BLaER1 (cell line): ENCODE measurements around the gene DSCAML1.

Experiments used
- H3K27ac ChIP-seq: shearing (Covaris generic); formaldehyde crosslinking; 2 replicates; pipeline ENCODE4 v1.8.1; 2022
- H3K27me3 ChIP-seq: shearing (Covaris generic); formaldehyde crosslinking; 2 replicates; pipeline ENCODE4 v1.8.1; 2022
- H3K36me3 ChIP-seq: shearing (Covaris generic); formaldehyde crosslinking; 2 replicates; pipeline ENCODE4 v1.8.1; 2022
- H3K4me1 ChIP-seq: shearing (Covaris generic); formaldehyde crosslinking; 2 replicates; pipeline ENCODE4 v1.8.1; 2022
- H3K4me2 ChIP-seq: shearing (Covaris generic); formaldehyde crosslinking; 2 replicates; pipeline ENCODE4 v1.8.1; 2022
- H3K4me3 ChIP-seq: shearing (Covaris generic); formaldehyde crosslinking; 2 replicates; pipeline ENCODE4 v1.8.1; 2022
- H3K9ac ChIP-seq: shearing (Covaris generic); formaldehyde crosslinking; 2 replicates; pipeline ENCODE4 v1.8.1; 2022
- H3K9me3 ChIP-seq: shearing (Covaris generic); formaldehyde crosslinking; 2 replicates; pipeline ENCODE4 v1.8.1; 2022
- H4K20me1 ChIP-seq: shearing (Covaris generic); formaldehyde crosslinking; 2 replicates; pipeline ENCODE4 v1.8.1; 2022
- Cebpa-rat ChIP-seq: shearing (Covaris generic); IDR thresholded peaks from 2 replicates; pipeline ENCODE4 v1.8.1; 2022

The DSCAML1 gene

DNA sequence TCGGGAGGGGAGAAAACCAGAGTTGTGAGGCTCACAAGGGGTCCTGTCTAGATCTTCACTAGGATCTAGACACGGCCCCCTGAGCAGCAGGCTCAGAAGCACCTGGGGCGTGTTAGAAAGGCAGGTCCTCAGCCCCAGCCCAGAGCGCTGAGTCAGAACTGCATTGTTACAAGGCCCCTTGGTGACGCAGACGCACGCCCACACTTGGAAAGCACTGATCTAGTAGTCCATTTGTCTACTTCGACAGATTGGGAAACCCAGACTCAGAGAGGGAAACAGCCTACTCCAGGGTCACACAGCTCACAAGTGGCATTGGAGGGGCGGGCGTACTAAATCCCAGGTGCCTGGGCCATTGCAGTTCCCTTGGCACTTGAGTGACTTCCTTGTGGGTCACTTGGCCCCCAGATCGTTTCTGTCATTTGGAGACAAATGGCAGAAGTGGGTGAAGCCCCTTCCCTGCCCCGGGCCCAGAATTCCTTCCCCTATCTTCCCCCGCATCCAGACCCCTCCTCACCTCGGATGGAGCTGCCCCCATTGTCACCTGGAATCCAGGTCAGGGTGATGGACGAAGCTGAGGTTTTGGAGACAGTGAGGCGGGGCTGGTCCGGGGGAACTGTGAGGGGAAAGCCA lies 358.5 kb downstream of the DSCAML1 start:
- Histone ChIP-seq H3K27ac (no peak overlapping the region), H3K4me1 (peaks cover 23% of the 10 kb centered on the region), H4K20me1 (no peaks in the 10 kb centered on the region), H3K9ac (no peak overlapping the region), H3K27me3 (no peaks in the 10 kb centered on the region), H3K36me3 (no peaks in the 10 kb centered on the region), H3K4me2 (no peak overlapping the region), H3K4me3 (no peak overlapping the region), H3K9me3 (no peaks in the 10 kb centered on the region)
- TF ChIP-seq Cebpa-rat, result no peak

DNA sequence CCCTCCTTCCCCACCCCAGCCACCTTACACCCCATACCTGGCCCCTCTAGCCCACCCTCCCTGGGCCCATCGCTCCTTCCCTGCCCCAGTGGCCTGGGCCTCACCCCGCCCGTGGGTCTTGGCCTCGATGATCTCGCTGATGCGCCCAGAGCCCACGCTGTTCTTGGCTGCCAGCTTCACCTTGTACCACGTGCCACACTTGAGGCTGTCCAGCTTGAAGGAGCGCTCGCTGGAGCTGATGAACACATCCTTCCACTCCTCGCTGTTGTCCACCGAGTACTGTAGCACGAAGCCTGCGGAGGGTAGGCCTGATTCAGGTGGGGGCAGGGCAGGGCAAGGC lies 359.3 kb downstream of the DSCAML1 start:
- H3K36me3 ChIP-seq, result no peaks in the 10 kb centered on the region
- no peak overlapping the region for H3K9ac ChIP-seq
- no peaks in the 10 kb centered on the region for H4K20me1 ChIP-seq
- H3K27ac ChIP-seq, result no peak overlapping the region
- H3K4me1 ChIP-seq, result peaks cover 23% of the 10 kb centered on the region
- no peak overlapping the region for H3K4me2 ChIP-seq
- no peaks in the 10 kb centered on the region for H3K9me3 ChIP-seq
- no peaks in the 10 kb centered on the region for H3K27me3 ChIP-seq
- TF ChIP-seq Cebpa-rat, result no peak
- H3K4me3 ChIP-seq, result no peak overlapping the region

DNA sequence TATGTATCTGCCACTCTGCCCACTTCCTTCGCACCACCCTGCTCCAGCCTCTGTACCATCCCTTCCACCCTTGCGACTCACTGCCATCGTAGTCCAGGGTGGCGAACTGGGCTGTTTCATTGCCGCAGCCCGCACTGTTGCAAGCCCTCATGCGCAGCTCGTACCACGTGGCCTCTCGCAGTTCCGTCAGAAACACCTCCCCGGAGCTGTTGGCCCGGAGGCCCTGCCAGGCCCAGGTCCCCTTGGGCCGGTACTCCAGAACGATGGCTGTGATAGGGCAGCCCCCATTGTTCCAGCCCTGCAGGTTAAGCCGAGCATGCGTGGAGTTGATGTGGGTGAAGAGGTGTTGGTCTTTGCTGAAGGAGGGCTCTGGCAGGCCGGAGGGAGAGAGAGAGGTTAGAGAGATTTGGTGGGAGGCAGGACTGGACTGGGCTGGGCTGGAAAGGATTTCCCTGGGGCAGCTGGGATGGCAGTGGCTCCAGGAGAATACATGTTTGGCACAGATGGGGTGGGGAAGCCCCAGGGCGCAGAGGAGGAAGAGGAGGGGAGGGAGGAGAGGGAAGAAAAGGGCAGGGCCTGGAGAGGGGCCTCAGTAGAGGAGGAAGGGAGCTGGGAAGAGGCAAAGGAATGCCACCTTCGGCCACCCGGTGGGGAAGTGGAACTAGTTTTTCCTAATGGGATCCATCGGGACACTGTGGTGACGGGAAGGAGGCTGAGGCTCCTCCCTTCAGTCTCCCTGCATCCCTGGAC lies 359.8 kb downstream of the DSCAML1 start:
- H3K9ac ChIP-seq, result no peak overlapping the region
- no peaks in the 10 kb centered on the region for H4K20me1 ChIP-seq
- H3K9me3 ChIP-seq, result no peaks in the 10 kb centered on the region
- H3K4me1 ChIP-seq, result peaks cover 23% of the 10 kb centered on the region
- no peak overlapping the region for H3K4me2 ChIP-seq
- H3K27ac ChIP-seq, result no peak overlapping the region
- no peak for TF ChIP-seq Cebpa-rat
- no peak overlapping the region for H3K4me3 ChIP-seq
- no peaks in the 10 kb centered on the region for H3K36me3 ChIP-seq
- H3K27me3 ChIP-seq, result no peaks in the 10 kb centered on the region

DNA sequence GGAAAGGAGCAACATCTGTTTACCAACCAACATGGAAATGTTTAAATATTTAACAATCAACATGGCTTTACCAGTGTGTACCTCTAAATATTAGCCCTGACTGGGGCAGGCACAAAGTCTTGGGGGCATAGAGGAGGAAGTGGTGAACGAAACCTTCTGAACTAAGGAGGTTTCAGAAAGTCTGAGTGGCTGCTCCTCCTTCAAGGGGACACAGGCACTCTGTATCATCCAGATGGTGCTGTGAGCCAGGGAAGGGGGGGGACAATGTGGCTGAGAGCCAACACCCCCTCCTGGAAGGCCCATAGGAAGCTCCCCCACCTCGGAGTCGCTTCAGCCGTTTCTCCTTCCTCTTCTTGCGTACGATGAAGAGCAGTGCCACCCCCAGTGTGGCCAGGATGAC lies 361.7 kb downstream of the DSCAML1 start:
- peak overlapping the region; percentile 30 for H3K4me2 ChIP-seq
- TF ChIP-seq Cebpa-rat, result no peak

DNA sequence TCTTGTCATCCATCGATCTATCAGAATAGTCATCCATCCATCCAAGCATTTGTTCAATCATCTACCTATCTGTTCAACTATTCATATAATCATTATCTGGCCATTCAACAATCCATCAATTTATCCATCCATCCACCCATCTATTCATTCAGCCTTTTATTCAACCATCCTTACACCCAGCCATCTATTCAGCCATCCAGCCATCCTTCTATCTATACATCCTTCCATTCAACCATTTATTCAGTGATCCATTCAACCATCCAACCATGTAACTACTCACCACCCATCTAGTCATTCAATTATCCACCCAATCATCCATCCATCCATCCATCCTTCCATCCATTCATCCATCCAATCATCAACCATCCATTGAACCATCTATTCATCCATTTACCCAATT lies 362.5 kb downstream of the DSCAML1 start:
- Histone ChIP-seq H3K4me1 (peaks cover 33% of the 10 kb centered on the region), H3K9me3 (no peaks in the 10 kb centered on the region), H3K36me3 (no peaks in the 10 kb centered on the region), H3K9ac (no peak overlapping the region), H3K4me3 (no peak overlapping the region), H3K4me2 (no peak overlapping the region), H4K20me1 (no peaks in the 10 kb centered on the region), H3K27me3 (no peaks in the 10 kb centered on the region), H3K27ac (no peak overlapping the region)
- no peak for TF ChIP-seq Cebpa-rat

More for the DNA sequence above, 361.7 kb downstream of the DSCAML1 start:
- H3K9ac ChIP-seq, result no peak overlapping the region
- peaks cover 38% of the 10 kb centered on the region for H3K4me1 ChIP-seq
- H3K36me3 ChIP-seq, result no peaks in the 10 kb centered on the region
- H3K4me3 ChIP-seq, result no peak overlapping the region
- H4K20me1 ChIP-seq, result no peaks in the 10 kb centered on the region
- no peaks in the 10 kb centered on the region for H3K9me3 ChIP-seq
- no peaks in the 10 kb centered on the region for H3K27me3 ChIP-seq
- no peak overlapping the region for H3K27ac ChIP-seq

DNA sequence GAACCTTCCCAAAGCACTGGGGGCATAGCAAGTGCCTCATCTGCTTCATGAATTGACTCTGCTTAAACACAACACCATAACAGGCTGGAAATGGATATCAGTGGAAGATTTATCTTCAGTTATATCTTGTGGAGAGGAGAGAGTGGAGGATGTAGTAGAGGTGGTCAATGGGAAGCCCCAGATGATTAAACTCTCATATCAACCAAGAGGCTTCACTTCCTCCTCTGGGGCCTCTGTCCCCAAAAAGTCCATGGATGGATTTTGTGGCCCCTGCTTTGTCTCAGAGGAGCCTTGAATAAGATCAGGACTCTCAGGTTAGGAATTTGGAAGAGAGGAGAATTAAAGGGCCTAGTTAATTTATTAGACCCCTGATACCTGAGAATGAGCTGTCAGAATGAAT lies 363.3 kb downstream of the DSCAML1 start:
- H3K4me1 ChIP-seq, result peaks cover 25% of the 10 kb centered on the region
- no peaks in the 10 kb centered on the region for H3K9me3 ChIP-seq
- H3K27ac ChIP-seq, result no peak overlapping the region
- no peak overlapping the region for H3K4me2 ChIP-seq
- no peaks in the 10 kb centered on the region for H3K27me3 ChIP-seq
- H3K9ac ChIP-seq, result no peak overlapping the region
- no peak for TF ChIP-seq Cebpa-rat
- H3K4me3 ChIP-seq, result no peak overlapping the region
- no peaks in the 10 kb centered on the region for H3K36me3 ChIP-seq
- H4K20me1 ChIP-seq, result no peaks in the 10 kb centered on the region

DNA sequence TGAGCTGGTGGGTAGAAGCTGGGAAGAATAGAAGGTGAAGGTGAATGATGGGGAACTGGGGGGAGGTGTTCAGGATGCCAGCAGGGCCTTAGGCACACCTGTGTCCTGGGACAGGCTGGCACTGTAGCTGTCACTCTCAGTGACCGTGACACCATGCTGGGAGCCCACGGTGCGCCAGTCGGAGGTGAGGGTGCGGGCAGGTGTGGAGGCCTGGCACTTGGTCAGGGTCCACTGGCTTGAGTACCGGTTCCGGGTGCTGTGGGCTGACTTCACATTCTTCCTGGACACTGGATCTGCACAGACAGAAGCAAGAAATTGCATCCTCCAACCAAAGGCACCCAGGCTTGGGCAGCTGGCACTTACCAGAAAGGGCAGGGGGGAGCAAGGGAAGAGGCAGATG lies 365.6 kb downstream of the DSCAML1 start:
- Histone ChIP-seq H3K27me3 (no peaks in the 10 kb centered on the region), H3K27ac (no peak overlapping the region), H3K4me2 (peak overlapping the region; percentile 41), H3K4me1 (peaks cover 23% of the 10 kb centered on the region), H3K9ac (no peak overlapping the region), H3K4me3 (no peak overlapping the region), H3K36me3 (no peaks in the 10 kb centered on the region), H3K9me3 (no peaks in the 10 kb centered on the region), H4K20me1 (no peaks in the 10 kb centered on the region)
- no peak for TF ChIP-seq Cebpa-rat

DNA sequence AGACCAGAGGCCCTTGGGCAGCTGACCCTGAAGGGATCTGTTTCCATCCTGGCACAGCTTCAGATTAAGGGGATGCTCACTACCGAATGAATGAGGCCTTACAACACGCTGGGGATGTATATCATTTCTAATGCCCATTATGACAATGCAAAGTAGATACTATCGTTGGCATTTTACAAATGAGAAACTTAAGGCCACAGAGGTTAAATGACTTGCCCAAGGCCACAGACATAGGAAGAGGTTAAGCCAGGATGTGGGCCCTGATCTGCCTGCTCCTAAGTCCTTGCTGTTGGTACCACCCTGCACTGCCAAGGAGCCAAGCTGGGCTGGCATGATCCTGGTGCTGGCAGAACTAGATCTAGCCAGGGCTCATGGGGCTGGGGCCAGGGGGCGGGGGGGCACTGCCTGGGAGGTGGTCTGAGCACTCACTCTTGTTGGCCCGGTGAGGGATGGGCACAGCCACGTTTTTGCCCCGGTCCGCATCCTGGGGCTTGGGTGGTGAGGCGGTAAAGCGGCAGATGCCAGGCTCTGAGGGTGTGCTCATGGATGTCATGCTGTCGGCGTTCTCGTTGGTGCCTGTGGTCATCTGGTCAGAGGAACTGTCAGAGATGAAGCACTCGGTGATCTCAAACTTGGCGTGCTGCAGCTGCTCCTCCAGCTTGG lies 366.6 kb downstream of the DSCAML1 start:
- peak overlapping the region; percentile 41 for H3K4me2 ChIP-seq
- H3K9me3 ChIP-seq, result no peaks in the 10 kb centered on the region
- H3K9ac ChIP-seq, result no peak overlapping the region
- no peaks in the 10 kb centered on the region for H3K27me3 ChIP-seq
- H3K36me3 ChIP-seq, result no peaks in the 10 kb centered on the region
- peaks cover 20% of the 10 kb centered on the region for H3K4me1 ChIP-seq
- no peak overlapping the region for H3K4me3 ChIP-seq
- H3K27ac ChIP-seq, result no peak overlapping the region
- H4K20me1 ChIP-seq, result no peaks in the 10 kb centered on the region
- TF ChIP-seq Cebpa-rat, result no peak

DNA sequence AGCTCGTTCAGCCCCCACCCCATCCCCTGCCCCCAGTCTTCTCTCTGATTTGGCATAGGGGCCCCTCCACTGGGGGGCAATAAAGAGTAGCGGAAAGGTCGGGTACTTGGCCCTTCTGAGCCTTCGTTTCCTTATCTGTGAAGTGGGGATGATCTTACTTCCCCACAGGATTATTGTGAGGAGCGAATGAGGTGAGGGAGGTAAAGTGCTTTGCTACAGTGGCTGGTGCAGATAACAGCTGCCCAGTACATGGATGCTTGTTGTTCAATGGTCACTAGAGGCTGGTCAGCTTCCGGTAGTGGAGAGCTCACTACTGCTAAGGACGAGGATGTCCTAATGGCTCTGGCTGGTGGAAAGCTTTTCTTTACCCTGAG lies 368.2 kb downstream of the DSCAML1 start:
- Histone ChIP-seq H3K9ac (no peak overlapping the region), H3K4me3 (no peak overlapping the region), H3K9me3 (no peaks in the 10 kb centered on the region), H3K4me1 (peaks cover 22% of the 10 kb centered on the region), H3K27me3 (no peaks in the 10 kb centered on the region), H3K4me2 (no peak overlapping the region), H4K20me1 (no peaks in the 10 kb centered on the region), H3K36me3 (no peaks in the 10 kb centered on the region), H3K27ac (no peak overlapping the region)
- no peak for TF ChIP-seq Cebpa-rat

DNA sequence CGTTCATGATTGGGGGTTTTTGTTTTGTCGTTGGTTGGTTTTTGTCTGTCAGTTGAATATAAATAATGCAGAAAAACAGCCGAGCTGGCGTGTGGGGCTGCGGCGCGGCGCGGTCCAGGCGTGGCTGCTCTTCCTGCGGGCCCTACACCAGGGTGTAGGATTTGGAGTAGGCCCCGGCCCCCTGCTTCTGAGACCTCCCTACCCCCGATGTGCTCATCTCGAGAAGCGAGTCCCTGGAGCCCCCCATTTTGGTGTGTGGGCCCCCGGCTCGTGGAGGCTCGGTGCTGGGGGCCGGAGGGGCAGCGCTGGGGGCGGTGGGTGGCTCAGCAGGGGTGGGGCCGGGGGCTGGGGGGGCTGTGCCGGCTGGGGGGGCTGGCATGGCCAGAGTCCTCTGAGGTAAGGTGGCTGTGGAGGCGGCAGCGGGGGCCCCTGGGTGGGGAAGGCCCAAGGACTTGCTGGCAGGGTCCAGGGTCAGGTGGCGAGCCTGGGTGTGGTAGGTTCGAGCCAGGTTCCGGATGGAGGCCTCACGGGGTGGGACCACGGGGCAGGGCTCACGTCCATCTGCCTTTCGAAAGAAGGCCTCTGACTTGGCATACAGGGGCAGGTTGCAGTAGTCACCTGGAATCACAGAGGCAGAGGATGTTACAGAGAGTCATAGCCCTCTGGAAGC lies 368.7 kb downstream of the DSCAML1 start:
- H3K4me1 ChIP-seq, result peaks cover 22% of the 10 kb centered on the region
- H3K9me3 ChIP-seq, result no peaks in the 10 kb centered on the region
- no peaks in the 10 kb centered on the region for H4K20me1 ChIP-seq
- H3K4me3 ChIP-seq, result no peak overlapping the region
- H3K27ac ChIP-seq, result no peak overlapping the region
- H3K36me3 ChIP-seq, result no peaks in the 10 kb centered on the region
- no peaks in the 10 kb centered on the region for H3K27me3 ChIP-seq
- no peak overlapping the region for H3K9ac ChIP-seq
- TF ChIP-seq Cebpa-rat, result no peak
- no peak overlapping the region for H3K4me2 ChIP-seq
